Smooth muscle cell (in vitro differentiated cells): ENCODE data around the gene SLC30A3. TPM values are rescaled to one million over a fixed set of nuclear protein-coding genes. Genes with fewer than 3 reads are reported as not detected.

Experiments
- DNase-seq: peaks from one replicate; lab custom pipeline; 2025; ENCODE audit not compliant: unreplicated experiment; lab: John Stamatoyannopoulos, UW
- H2AFZ ChIP-seq: fragments of 200-600 bp; sonication (generic); 2 replicates; pipeline ENCODE4 v1.6.0; 2016; ENCODE audit warnings: antibody characterized with exemption, low read depth, mild to moderate bottlenecking
- H3F3A ChIP-seq: fragments of 200-600 bp; sonication (generic); 2 replicates; pipeline ENCODE4 v1.6.0; 2017; ENCODE audit warnings: antibody characterized with exemption, low read depth
- H3K27ac ChIP-seq: fragments of 200-600 bp; sonication (generic); 2 replicates; pipeline ENCODE4 v1.5.1; 2016; ENCODE audit warnings: low read depth, mild to moderate bottlenecking
- H3K27me3 ChIP-seq: fragments of 200-600 bp; sonication (generic); 2 replicates; pipeline ENCODE4 v1.6.1; 2016; ENCODE audit warnings: low read depth, mild to moderate bottlenecking
- H3K36me3 ChIP-seq: fragments of 200-600 bp; sonication (generic); 2 replicates; pipeline ENCODE4 v1.5.1; 2016; ENCODE audit warnings: low read depth
- H3K4me1 ChIP-seq: fragments of 200-600 bp; sonication (generic); 2 replicates; pipeline ENCODE4 v1.5.1; 2016; ENCODE audit warnings: low read depth
- H3K4me2 ChIP-seq: fragments of 200-600 bp; sonication (generic); 2 replicates; pipeline ENCODE4 v1.6.0; 2016; ENCODE audit warnings: mild to moderate bottlenecking
- H3K4me3 ChIP-seq: fragments of 200-600 bp; sonication (generic); 2 replicates; pipeline ENCODE4 v1.5.1; 2016; ENCODE audit warnings: mild to moderate bottlenecking
- H3K79me2 ChIP-seq: fragments of 200-600 bp; sonication (generic); 2 replicates; pipeline ENCODE4 v1.6.0; 2016; ENCODE audit warnings: low read depth, mild to moderate bottlenecking
- H3K9ac ChIP-seq: fragments of 200-600 bp; sonication (generic); 2 replicates; pipeline ENCODE4 v1.6.0; 2016; ENCODE audit warnings: low read depth
- H3K9me3 ChIP-seq: fragments of 200-600 bp; sonication (generic); replicated peaks from 2 replicates; pipeline ENCODE4 v1.5.1; 2016; ENCODE audit warnings: low read depth
- H4K20me1 ChIP-seq: fragments of 200-600 bp; sonication (generic); 2 replicates; pipeline ENCODE4 v1.6.0; 2016; ENCODE audit warnings: low read depth
- WGBS: methylation state at CpG from one replicate; pipeline ENCODE4 v1.1.7; 2016; ENCODE audit warnings: low lambda C conversion rate; 5-methylcytosine and 5-hydroxymethylcytosine counted together
- polyA plus RNA-seq: library from polyadenylated mRNA; unstranded; fragments of >200 nt; fragmentation: Nextera tagmentation; extraction: Ambion mirVana; gene quantifications from 2 replicates; pipeline ENCODE4 v1.2.1, GENCODE V29; 2016
- total RNA-seq: library from RNA; depleted of rRNA; stranded (reverse); fragments of >200 nt; gene quantifications from 2 replicates; pipeline ENCODE4 v1.2.3, GENCODE V29; 2014
- TF ChIP-seq, protein P1 (sequence below): fragments of 200-600 bp; sonication (generic); IDR thresholded peaks from 2 replicates; pipeline ENCODE4 v1.5.1; 2017; ENCODE audit warnings: borderline replicate concordance, mild to moderate bottlenecking, antibody characterized with exemption; ENCODE audit not compliant: insufficient read depth, poor library complexity, severe bottlenecking

SLC30A3 gene
- total and polyA plus RNA-seq, 2 experiments from 2014 or later = 0.17 TPM; not detected in 1

DNA sequence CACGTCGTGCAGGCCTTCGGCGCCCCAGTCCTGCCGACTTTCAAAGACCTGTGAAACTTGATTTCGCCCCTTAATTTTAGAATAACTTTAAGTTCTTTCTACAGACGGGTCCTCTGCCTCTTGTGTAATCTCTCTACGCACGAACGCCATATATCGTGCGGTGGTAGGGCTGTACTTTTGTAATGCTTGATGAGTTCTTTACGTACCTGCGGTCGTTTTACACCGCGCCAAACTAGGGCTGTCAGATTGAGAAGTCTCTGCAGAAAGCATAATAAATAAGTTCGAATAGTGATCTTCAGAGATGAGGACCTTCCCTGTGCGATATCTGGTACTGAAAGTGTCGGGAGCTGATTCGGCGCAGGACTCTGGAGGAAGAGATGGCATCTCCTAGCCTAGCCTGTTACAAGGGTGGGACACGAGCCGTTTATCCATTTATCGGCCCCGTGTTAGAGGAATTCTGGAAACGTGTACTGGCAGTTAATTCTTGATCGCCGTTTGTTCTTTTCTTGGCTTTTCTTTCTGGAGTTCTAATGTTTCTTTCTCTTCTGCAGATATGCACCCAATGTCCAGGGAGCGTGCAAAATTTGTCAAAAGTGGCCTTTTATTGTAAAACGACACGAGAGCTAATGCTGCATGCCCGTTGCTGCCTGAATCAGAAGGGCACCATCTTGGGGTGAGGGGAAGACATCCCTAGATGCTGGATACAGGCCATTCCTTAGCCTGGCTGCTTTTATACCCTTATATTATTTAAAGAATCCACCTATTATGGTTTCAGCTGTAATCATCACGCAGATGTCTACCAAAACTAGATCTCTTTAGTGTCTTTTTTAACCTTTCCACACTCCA, 50.0 kb downstream of the SLC30A3 start:
- Histone ChIP-seq H3F3A (peaks cover 4% of the 10 kb centered on the region), H2AFZ (peak overlapping the region; percentile 87), H3K27ac (peak overlapping the region; percentile 97), H3K4me3 (peak overlapping the region; percentile 94), H3K4me1 (peaks cover 19% of the 10 kb centered on the region), H3K27me3 (no peaks in the 10 kb centered on the region), H3K4me2 (peak overlapping the region; percentile 99), H3K79me2 (peaks cover 15% of the 10 kb centered on the region), H4K20me1 (no peaks in the 10 kb centered on the region), H3K9ac (peak overlapping the region; percentile 98), H3K36me3 (no peaks in the 10 kb centered on the region), H3K9me3 (no peaks in the 10 kb centered on the region)
- TF ChIP-seq, protein P1, sequence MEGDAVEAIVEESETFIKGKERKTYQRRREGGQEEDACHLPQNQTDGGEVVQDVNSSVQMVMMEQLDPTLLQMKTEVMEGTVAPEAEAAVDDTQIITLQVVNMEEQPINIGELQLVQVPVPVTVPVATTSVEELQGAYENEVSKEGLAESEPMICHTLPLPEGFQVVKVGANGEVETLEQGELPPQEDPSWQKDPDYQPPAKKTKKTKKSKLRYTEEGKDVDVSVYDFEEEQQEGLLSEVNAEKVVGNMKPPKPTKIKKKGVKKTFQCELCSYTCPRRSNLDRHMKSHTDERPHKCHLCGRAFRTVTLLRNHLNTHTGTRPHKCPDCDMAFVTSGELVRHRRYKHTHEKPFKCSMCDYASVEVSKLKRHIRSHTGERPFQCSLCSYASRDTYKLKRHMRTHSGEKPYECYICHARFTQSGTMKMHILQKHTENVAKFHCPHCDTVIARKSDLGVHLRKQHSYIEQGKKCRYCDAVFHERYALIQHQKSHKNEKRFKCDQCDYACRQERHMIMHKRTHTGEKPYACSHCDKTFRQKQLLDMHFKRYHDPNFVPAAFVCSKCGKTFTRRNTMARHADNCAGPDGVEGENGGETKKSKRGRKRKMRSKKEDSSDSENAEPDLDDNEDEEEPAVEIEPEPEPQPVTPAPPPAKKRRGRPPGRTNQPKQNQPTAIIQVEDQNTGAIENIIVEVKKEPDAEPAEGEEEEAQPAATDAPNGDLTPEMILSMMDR = no peak
- DNase-seq = no peak
- 11% methylated on average over 34 of the region's 34 CpGs for WGBS

DNA sequence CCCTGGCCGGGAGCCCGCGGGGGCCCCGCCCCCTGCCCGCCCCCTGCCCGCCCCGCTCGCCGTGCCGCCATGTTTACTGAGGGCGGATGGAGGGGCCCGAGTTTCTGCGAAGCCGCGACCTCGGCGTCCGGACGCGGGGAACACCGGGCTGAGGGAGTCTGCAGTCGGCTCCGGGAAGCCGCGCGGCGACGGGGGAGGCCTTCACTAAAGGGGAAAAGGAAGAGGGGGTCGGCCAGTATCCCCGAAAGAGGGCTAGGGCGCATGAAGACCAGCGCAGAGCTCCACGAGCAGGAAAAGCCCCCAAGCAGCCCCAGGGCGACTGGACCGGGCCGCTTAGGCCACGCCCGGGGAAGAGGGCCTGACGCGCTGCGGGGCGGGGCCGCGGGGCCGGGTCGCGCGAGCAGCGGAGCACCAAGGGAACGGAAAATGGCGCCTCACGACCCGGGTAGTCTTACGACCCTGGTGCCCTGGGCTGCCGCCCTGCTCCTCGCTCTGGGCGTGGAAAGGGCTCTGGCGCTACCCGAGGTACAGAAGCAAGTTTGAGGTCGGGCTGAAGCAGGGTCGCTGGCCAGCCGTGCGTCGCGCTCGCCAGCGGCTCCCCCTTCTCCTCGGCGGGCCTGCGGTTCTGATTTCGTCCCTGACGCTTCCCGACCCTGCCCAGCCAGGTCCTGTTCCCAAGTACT, 50.8 kb downstream of the SLC30A3 start, which contains the start of the genes ATRAID and SLC5A6:
TSS of gene ATRAID (plus strand) at position 99 of the 683 bp plus-strand sequence. CDS start at position 427, 328 bp downstream.
TSS of gene SLC5A6 (minus strand) at position 326 of the 683 bp plus-strand sequence. CDS start 4,618 bp downstream, outside the sequence.
- H3K4me3 ChIP-seq = peak within 1 kb of the TSS; percentile 94
- H3K9me3 ChIP-seq = no peaks in the 10 kb centered on the region
- H3K36me3 ChIP-seq = no peaks in the 10 kb centered on the region
- peak within 1 kb of the TSS; percentile 97 for H3K27ac ChIP-seq
- H2AFZ ChIP-seq = peak within 1 kb of the TSS; percentile 87
- WGBS = under 1% methylated on average over 58 of the region's 73 CpGs
- no peaks in the 10 kb centered on the region for H3K27me3 ChIP-seq
- no peaks in the 10 kb centered on the region for H4K20me1 ChIP-seq
- H3K4me2 ChIP-seq = peak within 1 kb of the TSS; percentile 99
- peaks cover 15% of the 10 kb centered on the region for H3K4me1 ChIP-seq
- TF ChIP-seq, protein P1 = no peak
- H3K79me2 ChIP-seq = peaks cover 11% of the 10 kb centered on the region
- DNase-seq = peak; percentile 88
- peaks cover 4% of the 10 kb centered on the region for H3F3A ChIP-seq
- H3K9ac ChIP-seq = peak within 1 kb of the TSS; percentile 98

DNA sequence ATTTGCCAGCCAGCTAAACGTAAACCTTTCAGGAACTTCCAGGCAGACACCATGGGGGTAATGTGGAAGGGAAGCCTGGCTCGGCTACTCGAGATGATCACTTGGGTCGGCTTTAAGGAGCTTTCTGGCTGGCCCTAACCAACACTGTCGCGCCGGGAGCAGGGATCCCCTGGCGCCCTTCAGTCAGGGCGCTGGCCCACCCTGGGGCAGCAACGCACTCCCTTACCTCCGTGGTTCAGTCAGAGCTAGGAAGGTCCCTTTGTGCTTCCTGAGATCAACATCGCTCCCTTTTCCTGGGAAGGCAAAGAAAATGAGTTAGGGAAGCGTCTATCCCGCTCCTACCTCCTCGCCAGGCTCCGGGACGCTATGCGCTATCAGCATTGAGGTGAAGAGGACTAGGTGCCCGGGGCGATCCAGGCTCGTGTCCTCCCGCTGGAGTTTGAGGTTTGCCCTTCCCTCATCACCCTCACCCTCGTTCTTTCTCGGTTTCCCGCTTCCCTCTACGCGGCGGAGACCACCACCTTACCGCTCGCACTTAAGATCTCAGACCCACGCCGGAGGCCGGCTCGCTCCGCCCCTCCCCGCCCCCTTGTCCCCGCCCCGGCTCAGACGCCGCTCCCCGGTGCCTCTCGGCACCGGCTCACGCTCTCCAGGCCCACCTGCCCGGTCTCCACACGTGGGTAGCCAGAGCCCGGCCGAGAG, 51.5 kb downstream of the SLC30A3 start:
- Histone ChIP-seq H3K4me3 (peak overlapping the region; percentile 94), H3K27me3 (no peaks in the 10 kb centered on the region), H3K9ac (peak overlapping the region; percentile 98), H3K36me3 (no peaks in the 10 kb centered on the region), H3K4me2 (peak overlapping the region; percentile 99), H3F3A (peaks cover 4% of the 10 kb centered on the region), H3K4me1 (peaks cover 15% of the 10 kb centered on the region), H4K20me1 (no peaks in the 10 kb centered on the region), H3K9me3 (no peaks in the 10 kb centered on the region), H2AFZ (peak overlapping the region; percentile 87), H3K27ac (peak overlapping the region; percentile 97), H3K79me2 (peaks cover 11% of the 10 kb centered on the region)
- WGBS = under 1% methylated on average over 24 of the region's 48 CpGs
- no peak for DNase-seq
- TF ChIP-seq, protein P1 = no peak
